DLD1 (cell line): ENCODE measurements around the gene ERCC1.

ENCODE experiments used
- in situ Hi-C: cut with HindIII; loops from 2 replicates; pipeline ENCODE4 v1.10.0; 2017; ENCODE audit warnings: low sequenced_read_pairs

ERCC1 gene

DNA sequence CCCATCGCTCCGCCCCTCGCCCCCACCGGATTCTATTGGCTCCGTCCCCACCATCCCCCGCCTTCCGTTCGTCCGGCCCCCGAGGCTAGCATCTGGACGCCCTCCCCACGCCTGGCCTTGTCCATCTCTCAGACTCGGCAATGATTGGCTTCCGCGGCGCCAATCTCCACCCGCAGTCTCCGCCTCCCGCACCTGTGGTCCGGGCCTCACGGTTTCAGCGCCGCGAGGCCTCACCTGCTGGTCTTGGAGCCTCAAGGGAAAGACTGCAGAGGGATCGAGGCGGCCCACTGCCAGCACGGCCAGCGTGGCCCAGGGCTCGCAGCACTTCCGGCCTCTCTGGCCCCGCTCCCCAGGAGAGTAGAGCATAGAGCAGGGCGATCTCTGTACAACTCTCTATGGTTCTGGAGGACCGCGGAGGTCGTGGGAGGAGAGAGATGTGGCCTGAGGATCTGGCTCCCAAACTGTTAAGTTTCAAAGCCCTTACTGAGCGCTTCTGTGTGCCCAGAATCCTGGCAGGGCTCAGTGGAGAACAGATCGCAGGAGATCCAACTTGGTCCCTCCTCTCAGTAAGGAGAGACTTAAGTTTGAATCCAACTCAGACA lies at the start of gene ERCC1:
TSS of gene ERCC1 (minus strand) at position 329 of the 602 bp plus-strand sequence. CDS start 543 bp downstream, outside the sequence.
- in situ Hi-C loops: no loop called here

DNA sequence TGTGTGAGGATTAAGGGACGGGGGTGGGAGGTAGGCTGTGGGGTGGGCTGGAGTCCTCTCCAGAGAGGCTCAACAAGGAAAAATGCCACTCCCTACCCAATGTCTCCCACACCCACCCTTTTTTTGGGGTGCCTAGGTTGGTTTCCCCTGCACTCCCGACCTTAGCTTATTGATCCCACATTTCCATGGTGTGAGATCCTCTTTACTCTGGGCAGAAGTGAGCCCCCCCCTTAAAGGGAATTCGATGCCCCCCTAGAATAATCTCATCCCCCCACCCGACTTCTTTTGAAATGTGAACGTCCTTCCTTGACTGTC lies 49.6 kb upstream of the ERCC1 start:
- in situ Hi-C loops: no loop called here

DNA sequence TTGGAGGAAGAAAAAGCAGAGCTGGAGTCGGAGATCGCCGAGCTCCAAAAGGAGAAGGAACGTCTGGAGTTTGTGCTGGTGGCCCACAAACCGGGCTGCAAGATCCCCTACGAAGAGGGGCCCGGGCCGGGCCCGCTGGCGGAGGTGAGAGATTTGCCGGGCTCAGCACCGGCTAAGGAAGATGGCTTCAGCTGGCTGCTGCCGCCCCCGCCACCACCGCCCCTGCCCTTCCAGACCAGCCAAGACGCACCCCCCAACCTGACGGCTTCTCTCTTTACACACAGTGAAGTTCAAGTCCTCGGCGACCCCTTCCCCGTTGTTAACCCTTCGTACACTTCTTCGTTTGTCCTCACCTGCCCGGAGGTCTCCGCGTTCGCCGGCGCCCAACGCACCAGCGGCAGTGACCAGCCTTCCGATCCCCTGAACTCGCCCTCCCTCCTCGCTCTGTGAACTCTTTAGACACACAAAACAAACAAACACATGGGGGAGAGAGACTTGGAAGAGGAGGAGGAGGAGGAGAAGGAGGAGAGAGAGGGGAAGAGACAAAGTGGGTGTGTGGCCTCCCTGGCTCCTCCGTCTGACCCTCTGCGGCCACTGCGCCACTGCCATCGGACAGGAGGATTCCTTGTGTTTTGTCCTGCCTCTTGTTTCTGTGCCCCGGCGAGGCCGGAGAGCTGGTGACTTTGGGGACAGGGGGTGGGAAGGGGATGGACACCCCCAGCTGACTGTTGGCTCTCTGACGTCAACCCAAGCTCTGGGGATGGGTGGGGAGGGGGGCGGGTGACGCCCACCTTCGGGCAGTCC lies 49.0 kb upstream of the ERCC1 start:
- in situ Hi-C loops: no loop called here

DNA sequence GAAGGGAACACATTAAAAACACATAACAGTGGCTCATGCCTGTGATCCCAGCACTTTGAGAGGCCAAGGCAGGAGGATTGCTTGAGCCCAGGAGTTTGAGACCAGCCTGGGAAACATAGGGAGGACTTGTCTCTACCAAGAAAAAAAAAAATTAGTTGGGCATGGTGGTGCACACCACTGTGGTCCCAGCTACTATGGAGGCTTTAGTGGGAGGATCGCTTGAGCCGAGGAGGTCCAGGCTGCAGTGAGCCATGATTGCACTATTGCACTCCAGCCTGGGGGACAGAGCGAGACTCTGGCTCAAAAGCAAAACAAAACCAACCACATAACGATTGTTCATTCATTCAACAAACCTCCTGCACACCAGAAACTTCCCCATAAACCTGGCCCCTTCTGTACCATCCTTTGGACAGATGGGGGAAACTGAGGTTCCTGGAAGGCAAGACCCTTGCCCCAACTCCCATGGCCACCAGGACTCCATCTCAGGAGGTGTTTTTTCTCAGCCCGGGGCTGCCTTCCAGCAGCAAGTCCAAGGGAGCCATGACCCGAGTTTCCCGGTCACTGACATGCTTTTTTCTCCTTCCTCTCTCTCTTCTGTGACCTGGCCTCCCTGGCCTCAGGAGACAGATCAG lies 48.3 kb upstream of the ERCC1 start:
- in situ Hi-C loops: no loop called here

DNA sequence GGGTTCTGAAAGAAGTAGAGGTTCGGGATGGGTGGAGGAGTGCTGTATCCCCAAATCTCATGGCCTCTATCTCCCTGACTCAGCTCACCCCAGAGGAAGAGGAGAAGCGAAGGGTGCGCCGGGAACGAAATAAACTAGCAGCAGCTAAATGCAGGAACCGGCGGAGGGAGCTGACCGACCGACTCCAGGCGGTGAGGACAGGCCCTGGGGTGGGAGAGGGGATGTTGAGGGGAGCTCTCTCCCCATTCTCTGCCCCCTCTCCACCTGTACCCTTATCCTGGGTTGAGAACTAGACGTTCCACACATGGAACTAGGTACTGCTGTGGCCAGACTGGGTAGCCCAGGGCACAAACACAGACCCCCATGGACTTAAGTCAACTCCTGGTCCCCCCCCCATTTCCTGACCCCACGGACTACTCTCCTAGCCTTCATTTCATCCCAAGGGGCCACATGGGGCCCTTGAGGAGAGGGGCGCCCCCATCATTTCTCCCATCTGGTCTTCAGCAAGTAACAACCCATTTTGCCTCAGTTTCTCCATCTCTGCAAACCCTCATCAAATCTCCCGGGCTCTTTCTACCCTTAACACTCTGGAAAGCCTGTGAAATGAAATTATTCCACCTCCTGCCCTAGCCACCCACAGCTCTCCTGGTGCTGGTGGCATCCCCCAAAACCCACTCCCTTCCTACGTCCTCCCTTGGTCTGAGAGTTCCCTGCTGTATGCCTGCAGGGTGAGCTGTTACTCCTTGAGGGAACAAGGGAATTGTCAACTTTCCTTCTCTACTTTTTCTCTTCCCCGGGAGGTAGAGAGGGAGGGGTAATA lies 47.6 kb upstream of the ERCC1 start:
- in situ Hi-C loops: no loop called here

DNA sequence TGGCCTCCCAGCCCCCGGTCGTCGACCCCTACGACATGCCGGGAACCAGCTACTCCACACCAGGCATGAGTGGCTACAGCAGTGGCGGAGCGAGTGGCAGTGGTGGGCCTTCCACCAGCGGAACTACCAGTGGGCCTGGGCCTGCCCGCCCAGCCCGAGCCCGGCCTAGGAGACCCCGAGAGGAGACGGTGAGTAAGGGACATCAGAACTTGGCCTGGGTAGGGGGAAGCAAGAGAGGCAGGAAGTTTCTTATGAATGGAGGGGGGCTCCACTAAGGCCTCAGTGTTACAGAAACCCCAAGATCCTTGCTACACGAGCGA lies 47.0 kb upstream of the ERCC1 start:
- in situ Hi-C loops: no loop called here

DNA sequence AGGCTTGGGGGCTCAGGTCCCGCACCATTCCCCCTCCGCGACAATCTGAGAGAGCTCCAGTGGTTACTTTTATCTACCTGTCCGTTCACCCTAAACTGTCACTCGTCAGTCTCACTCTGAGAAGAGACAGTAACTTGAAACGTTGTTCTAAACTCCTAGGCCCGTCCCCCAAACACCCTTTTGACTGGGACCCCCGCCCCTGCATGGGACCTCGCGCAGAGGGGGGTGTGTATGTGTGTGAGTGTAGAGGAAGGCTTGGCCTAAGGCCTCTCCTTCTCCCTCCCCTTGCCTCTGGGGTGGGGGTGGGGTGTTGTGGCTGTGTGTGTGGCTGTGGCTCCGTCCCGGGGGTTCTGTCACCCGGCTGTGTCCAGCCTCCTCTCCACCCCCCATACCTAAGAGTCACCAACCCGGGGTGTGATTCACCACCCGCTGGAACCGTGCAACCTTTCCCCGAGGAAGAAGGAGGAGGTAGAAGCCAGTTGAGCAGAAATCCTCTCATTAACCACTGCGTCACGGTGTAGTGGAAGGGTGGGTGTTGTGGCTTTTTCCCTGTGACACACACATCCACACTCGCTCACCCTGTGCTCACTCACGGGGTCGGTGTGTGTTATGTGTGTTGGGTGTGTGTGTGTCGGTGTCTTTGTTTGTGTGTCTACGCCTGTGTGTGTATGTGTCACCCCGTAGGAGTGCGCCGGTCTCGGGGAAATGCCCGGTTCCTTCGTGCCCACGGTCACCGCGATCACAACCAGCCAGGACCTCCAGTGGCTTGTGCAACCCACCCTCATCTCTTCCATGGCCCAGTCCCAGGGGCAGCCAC lies 46.4 kb upstream of the ERCC1 start:
- in situ Hi-C loops: no loop called here

DNA sequence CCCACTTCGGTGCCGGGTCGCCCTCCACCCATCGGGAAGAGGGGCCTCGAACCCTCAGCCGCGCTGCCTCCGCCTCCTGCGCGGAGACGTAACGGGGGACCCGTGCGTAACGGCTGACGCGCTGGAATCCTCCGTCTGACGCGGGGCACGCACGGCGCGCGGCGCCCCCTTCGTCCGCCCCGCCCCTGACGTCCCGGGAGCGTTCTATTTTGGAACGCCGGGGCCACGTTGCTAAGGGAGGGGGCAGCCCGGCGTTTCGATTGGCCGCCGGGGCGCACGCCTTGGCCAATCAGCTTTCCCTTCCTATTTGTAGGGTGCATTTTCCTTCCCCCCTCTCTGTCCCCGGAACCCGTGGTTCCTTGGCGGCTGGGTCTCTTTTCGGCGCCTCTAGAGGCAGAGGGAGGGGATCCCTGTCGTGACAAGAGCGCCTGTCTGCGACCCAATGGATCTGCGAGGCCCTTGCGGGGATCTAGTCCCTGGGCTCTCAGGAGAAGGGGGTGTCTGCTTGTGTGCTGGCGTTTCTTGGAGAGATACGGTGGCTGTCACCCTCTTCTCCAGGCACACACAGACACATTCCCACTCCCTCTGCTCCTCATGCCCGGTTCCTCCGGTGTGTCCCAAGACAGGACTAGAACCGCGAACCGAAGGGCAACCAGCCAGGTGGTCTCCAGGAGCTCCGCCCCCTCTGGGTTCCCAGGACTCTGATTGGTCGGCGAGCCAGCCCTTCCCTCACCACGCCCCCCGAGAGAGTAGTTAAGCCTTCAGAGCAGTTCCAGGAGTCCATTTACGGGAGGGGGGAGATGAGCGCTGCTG lies 45.6 kb upstream of the ERCC1 start:
- in situ Hi-C loops: no loop called here

DNA sequence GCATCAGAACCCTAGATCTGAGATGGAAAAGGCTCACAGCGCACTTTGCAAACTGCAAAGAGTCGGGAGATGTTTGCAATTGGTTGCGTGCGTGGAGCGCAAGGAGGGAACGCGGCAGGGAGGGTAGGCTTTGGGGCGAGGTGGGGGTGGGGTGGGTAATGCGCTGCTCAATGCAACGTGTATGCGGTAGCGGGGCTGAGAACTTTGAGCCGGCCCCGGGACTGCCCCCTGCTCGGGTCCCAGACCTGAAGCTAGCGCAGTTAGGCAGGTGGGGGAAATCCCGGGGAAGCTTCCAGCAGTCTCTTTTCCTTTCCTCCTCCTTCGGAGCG lies 45.0 kb upstream of the ERCC1 start:
- in situ Hi-C loops: no loop called here

DNA sequence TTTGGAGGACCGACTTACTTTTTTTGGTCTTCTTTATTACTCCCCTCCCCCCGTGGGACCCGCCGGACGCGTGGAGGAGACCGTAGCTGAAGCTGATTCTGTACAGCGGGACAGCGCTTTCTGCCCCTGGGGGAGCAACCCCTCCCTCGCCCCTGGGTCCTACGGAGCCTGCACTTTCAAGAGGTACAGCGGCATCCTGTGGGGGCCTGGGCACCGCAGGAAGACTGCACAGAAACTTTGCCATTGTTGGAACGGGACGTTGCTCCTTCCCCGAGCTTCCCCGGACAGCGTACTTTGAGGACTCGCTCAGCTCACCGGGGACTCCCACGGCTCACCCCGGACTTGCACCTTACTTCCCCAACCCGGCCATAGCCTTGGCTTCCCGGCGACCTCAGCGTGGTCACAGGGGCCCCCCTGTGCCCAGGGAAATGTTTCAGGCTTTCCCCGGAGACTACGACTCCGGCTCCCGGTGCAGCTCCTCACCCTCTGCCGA lies 44.5 kb upstream of the ERCC1 start:
- in situ Hi-C loops: no loop called here

DNA sequence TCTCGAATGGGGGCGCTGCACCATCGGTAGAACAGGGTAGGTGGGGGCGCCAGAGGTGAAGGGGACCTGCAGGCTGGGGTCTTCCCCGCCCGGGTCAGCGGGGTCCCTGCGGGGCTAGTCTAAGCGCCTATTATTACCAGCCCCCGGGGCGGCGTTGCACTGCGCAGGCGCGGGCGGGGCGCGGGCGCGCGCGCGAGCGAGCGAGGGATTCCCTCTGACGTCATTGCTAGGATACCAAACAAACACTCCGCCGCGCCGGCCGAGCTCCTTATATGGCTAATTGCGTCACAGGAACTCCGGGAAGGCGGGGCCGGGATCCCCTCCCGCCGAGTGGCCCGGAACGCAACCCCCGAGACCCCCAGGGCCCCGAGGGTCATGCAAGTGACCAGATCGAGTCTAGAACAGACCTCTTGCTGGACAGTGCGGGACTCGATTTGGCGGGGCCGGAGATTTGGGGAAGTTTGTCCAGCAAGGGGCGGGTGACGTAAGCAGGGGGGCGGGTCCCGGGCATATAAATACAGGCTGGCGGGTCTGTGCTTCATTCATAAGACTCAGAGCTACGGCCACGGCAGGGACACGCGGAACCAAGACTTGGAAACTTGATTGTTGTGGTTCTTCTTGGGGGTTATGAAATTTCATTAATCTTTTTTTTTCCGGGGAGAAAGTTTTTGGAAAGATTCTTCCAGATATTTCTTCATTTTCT lies 43.9 kb upstream of the ERCC1 start, which contains the start of gene FOSB:
TSS of gene FOSB (plus strand) at position 541 of the 703 bp plus-strand sequence. CDS start 591 bp downstream, outside the sequence.
- in situ Hi-C loops: no loop called here

DNA sequence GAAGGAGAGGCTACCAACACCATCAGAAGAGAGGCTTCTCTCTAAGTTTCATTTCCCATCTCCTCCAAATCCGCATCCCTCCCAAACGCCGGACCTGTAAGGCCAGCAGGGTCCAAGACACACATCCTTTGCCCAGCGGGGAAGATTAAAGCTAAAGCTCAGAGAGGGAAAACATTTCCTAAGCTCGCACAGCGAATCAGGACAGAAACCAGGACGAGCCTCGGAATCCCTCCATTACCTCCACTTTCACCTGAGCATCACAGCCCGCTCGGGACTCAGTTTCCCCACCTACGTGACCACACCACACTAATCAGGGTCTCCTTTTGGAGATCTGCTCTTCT lies 43.4 kb upstream of the ERCC1 start:
- in situ Hi-C loops: no loop called here

DNA sequence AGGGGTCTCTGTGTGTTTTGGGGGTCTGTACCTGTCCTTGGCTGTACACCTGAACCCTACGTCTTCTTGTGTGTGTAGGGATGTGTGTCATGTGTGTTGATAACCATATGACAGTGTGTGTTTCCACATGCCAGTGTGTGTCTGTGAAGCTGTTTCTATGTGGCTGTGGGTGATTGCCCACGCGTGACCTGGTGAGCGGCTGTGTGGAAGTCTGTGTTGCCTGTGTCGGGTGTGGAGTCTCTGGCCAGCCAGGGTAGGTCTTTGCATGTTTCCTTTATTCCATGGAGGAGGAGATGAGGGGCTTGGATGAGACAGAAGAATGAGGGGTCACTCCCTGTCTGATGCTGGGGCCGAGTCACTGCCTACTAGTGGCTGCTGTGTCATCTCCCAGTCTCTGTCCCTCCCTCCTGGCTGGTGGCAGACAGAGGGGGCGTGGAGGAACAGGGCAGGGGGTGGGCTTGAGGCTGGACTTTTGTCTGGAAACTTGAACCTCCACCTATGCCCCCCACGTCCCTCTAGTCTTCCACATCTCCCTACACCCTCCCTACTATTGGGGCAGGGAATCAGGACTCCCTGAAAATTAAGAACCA lies 41.2 kb upstream of the ERCC1 start:
- in situ Hi-C loops: no loop called here

DNA sequence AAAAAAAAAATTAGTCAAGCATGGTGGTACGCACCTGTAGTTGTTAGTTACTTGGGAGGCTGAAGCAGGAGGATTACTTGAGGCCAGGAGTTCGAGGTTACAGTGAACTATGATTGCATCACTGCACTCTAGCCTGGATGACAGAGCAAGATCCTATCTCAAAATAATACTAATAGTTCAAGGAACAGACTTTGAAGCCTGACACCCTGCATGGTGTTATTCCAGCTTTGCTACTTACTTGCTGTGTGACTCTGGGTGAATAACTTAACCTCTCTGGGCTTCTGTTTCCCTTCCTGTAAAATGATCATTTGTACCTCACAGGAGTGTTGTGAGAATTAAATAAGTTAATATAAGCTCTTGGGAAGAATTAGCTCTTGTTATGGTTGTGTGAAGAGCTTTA lies 40.6 kb upstream of the ERCC1 start:
- in situ Hi-C loops: no loop called here

DNA sequence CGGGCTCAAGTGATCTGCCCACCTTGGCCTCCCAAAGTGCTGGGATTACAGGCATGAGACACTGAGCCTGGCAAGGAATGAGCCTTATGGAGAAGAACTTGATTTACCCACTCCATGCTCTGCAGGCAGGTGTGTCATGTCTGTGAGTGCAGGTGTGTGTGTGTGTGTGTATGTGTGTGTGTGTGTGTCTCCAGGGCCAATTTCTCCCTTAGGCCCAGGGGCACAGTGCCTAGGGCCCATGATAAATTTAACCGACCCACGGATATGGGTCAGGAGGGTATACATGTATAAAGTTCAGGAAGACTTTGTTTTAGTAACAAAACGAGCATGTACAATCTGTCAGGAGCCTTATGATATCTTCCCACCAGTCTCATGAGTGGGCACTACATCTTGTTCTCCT lies 39.5 kb upstream of the ERCC1 start:
- in situ Hi-C loops: no loop called here

DNA sequence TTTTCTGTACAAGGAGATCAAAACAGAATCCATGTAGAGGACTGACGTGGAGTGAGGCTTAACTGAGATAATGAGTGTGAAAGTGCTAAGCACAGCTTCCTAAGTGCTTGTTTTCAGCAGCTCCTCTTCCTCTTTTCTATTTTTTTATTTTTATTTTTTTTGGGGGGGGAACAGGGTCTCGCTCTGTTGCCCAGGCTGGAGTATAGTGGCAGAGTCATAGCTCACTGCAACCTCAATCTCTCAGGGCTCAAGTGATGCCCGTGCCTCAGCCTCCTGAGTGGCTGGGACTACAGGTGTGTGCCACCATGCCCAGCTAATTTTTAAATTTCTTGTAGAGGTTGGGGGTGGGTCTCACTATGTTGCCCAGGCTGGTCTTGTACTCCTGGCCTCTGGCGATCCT lies 38.5 kb upstream of the ERCC1 start:
- in situ Hi-C loops: no loop called here

DNA sequence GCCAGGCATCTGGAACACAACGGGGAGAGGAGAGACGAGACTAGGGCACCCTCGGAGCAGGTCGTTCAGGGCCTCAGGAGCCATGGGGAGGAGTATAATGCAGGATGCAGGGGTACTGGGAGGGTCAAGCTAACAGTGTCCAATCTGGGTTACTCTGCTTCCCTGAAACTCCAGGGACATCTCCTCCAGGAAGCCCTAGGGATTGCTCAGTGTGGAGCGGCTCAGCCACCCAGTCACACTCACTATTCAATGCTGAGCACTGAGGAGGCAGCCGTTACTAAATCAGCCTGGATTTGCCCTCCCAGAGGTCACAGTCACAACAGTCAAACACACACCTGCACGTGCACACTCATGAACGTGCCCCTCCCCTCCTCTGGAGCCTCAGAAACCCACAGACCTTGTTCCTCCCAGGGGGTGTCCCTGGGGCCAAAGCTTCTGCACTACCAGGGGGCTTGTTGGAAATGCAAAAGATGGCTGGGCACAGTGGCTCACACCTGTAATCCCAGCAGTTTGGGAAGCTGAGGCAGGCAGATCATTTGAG lies 37.2 kb upstream of the ERCC1 start:
- in situ Hi-C loops: no loop called here

DNA sequence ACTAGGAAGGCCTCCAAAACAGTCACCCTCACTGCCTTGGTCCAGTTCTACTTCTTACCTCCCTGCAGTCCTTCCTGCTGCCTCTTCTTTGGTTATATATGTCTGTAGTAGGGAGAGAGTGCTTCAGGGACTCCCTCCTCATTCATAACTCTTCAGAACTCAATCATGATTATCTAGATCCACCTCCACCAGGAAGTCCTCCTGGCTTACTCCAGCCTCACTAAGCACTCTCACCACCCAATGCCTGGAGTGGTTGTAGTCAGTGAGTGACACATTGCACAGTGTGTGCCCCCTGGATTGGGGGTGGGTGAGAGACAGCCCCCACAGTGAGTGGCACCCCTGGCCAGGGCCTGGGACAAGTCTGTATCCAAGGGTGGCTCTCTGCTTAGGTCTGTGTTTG lies 34.1 kb upstream of the ERCC1 start:
- in situ Hi-C loops: no loop called here

DNA sequence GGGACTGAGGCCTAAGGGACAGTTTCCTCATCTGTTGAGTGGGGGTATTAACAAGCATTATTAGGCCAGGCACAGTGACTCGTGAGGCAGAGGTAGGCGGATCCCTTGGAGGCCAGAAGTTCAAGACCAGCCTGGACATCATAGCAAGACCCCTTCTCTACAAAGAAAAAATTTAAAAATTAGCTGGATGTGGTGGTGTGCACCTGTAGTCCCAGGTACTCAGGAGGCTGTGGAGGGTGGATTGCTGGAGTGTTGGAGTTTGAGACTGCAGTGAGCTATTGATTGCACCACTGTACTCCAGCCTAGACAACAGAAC lies 32.7 kb upstream of the ERCC1 start:
- in situ Hi-C loops: no loop called here
